Measurements from ENCODE around the gene MSLN. TPM values are rescaled to one million over a fixed set of nuclear protein-coding genes. Genes with fewer than 3 reads are reported as not detected.
A peak's percentile ranks its signal among the peaks of the same experiment; 100 is the strongest.

MSLN gene
- total RNA-seq, 4 donors from 2014 or later, result 1.5 TPM; not detected in 3

DNA sequence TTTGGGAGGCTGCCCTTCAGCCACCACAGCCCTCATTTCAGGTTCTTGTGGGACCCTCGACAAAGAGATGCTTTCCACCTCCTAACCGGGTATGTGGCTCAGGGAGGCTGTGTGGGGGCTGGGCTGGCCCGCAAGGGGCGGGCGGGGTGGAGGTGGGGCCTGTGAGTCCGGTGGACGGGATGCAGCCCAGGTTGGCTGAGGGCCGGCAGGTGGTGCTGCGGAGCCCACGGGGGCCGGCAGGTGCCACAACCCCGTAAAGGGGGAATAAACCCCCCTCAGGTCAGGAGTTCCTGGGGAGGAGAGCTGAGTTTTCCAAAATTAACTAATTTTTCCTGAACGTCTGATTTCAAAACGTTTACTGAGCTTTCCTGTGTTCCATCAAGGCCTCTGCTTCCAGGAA is 14.8 kb upstream of the MSLN start:
- no peak for DNase-seq (ENCODE audit: low spot score in 2 of 2)
- H3K4me3 ChIP-seq, result no peak overlapping the region
- no peak overlapping the region for H3K27ac ChIP-seq
- WGBS, 2 donors, result 1% methylated on average over 11 to 12 of the region's 14 CpGs
- no peaks in the 10 kb centered on the region for H3K36me3 ChIP-seq
- no peaks in the 10 kb centered on the region for H3K9me3 ChIP-seq
- H3K27me3 ChIP-seq, result peaks cover 0 to 3% of the 10 kb centered on the region in 2 donors
- TF ChIP-seq POLR2A (IDR thresholded peaks at IDR 0.05), result no peak
- TF ChIP-seq, protein P1, sequence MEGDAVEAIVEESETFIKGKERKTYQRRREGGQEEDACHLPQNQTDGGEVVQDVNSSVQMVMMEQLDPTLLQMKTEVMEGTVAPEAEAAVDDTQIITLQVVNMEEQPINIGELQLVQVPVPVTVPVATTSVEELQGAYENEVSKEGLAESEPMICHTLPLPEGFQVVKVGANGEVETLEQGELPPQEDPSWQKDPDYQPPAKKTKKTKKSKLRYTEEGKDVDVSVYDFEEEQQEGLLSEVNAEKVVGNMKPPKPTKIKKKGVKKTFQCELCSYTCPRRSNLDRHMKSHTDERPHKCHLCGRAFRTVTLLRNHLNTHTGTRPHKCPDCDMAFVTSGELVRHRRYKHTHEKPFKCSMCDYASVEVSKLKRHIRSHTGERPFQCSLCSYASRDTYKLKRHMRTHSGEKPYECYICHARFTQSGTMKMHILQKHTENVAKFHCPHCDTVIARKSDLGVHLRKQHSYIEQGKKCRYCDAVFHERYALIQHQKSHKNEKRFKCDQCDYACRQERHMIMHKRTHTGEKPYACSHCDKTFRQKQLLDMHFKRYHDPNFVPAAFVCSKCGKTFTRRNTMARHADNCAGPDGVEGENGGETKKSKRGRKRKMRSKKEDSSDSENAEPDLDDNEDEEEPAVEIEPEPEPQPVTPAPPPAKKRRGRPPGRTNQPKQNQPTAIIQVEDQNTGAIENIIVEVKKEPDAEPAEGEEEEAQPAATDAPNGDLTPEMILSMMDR (IDR thresholded peaks at IDR 0.05), result peak in 1 of 5 experiments; percentile 14
- TF ChIP-seq EP300 (IDR thresholded peaks at IDR 0.05), result no peak
- H3K4me1 ChIP-seq, result peaks cover 0 to 6% (median 3%) of the 10 kb centered on the region in 4 donors

DNA sequence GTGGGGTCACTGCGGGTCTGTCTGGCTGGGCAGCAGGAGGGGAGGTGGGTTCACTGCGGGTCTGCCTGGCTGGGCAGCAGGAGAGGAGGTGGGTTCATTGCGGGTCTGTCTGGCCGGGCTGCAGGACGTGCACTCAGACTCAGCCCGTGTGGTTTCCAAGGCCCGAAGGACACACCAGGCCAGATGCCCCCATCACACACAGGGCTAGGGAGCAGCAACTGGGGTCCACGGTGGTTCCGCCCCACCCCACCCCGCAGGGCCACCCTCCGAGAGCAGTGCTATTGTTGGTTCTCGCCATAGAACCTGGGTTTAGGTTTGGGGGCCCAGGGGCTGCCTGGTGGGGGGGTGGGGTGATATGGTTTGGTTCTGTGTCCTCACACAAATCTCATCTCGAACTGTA is 13.9 kb upstream of the MSLN start:
- TF ChIP-seq, protein P1 (IDR thresholded peaks at IDR 0.05), result no peak
- TF ChIP-seq EP300 (IDR thresholded peaks at IDR 0.05) (no peak), POLR2A (IDR thresholded peaks at IDR 0.05) (no peak)
- Histone ChIP-seq H3K27me3 (peaks cover 0 to 6% of the 10 kb centered on the region in 2 donors), H3K9me3 (no peaks in the 10 kb centered on the region), H3K36me3 (no peaks in the 10 kb centered on the region), H3K27ac (no peak overlapping the region), H3K4me3 (no peak overlapping the region), H3K4me1 (no peaks in the 10 kb centered on the region)
- WGBS, 2 donors, result 75 to 83% methylated on average over 4 to 11 of the region's 13 CpGs
- DNase-seq (ENCODE audit: low spot score in 2 of 2), result no peak

DNA sequence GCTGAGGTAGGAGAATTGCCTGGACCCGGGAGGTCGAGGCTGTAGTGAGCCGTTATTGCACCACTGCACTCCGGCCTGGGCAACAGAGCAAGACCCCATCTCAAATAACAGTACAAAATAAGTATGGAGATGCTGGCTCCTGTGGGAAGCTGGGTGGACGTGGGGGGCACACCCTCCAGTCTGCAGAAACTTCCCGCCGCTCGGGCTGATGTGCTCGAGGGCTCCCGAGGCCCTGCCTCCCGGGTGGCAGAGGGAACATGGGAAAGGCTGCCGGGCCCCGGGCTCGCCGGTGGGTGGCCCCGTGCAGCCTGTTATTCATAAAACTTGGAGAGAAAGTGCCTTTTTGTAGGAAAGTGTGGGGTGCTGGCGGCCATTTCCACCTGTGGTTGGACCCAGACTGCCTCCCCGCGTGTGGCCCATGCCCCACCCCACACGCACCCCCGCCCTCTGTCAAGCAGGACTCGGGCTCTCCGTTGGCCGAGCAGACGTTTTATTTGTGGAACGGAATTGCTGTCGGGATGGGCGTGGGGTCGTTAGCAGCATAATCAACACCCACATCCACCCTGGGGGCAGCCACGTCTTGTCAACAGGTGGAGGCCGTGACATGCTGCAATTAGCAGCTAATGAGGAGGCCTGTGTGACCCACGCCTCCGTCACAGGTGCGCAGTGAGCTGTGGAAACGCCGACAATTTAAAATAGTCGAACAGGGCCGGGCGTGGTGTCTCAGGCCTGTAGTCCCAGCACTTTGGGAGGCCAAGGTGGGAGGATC is 12.4 kb upstream of the MSLN start:
- Histone ChIP-seq H3K9me3 (no peaks in the 10 kb centered on the region), H3K27me3 (peaks cover 0 to 16% of the 10 kb centered on the region in 2 donors), H3K27ac (no peak overlapping the region), H3K4me1 (no peaks in the 10 kb centered on the region), H3K36me3 (no peaks in the 10 kb centered on the region), H3K4me3 (no peak overlapping the region)
- DNase-seq (ENCODE audit: low spot score in 2 of 2), result no peak
- TF ChIP-seq POLR2A (IDR thresholded peaks at IDR 0.05), result no peak
- TF ChIP-seq, protein P1 (IDR thresholded peaks at IDR 0.05), result no peak
- TF ChIP-seq EP300 (IDR thresholded peaks at IDR 0.05), result no peak
- 72 to 73% methylated on average over 29 to 39 of the region's 39 CpGs for WGBS, 2 donors

DNA sequence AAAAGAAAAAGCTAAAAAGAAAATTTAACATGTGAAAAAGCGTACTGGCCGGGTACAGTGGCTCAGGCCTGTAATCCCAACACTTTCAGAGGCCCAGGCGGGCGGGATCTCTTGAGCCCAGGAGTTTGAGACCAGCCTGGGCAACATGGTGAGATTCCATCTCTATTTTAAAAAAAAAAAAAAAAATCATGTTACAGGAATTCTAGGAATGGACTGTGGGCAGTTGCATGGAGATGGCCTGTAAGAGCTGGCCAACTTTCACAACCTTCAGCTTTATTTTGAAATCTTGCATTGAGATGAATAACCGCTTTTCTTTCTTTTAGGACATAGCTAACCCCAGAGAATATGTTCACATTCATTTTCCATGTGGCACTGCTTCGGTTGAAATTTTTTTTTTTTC is 11.5 kb upstream of the MSLN start:
- Histone ChIP-seq H3K36me3 (no peaks in the 10 kb centered on the region), H3K4me3 (no peak overlapping the region), H3K27ac (no peak overlapping the region), H3K4me1 (no peaks in the 10 kb centered on the region), H3K27me3 (peaks cover 0 to 23% of the 10 kb centered on the region in 2 donors), H3K9me3 (no peaks in the 10 kb centered on the region)
- no peak for DNase-seq (ENCODE audit: low spot score in 2 of 2)
- WGBS, 2 donors, result 59 to 77% methylated on average over 6 of the region's 6 CpGs
- TF ChIP-seq POLR2A (IDR thresholded peaks at IDR 0.05), result no peak
- TF ChIP-seq, protein P1 (IDR thresholded peaks at IDR 0.05), result no peak
- no peak for TF ChIP-seq EP300 (IDR thresholded peaks at IDR 0.05)

DNA sequence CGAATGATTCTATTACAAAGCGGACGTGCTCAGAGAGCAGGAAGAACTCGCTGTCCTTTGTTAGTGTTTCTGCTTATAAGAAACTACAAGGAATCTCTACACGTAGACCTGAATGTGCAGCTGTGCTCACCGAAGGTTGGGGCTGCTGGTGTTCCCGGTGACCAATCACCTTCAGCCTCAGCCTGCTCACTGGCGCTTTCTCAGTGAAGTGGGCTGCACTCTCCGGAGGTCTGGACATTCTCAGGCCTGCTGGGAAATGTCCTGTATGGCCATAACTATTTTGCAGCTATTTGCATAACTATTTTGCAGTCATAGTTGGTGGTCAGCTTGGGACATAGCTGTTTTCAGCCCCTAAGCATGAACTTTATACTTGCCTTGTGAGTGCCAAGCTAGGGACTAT is 10.0 kb upstream of the MSLN start:
- H3K27ac ChIP-seq, result no peak overlapping the region
- no peaks in the 10 kb centered on the region for H3K4me1 ChIP-seq
- H3K36me3 ChIP-seq, result no peaks in the 10 kb centered on the region
- H3K27me3 ChIP-seq, result peaks cover 0 to 23% of the 10 kb centered on the region in 2 donors
- H3K4me3 ChIP-seq, result no peak overlapping the region
- 55 to 58% methylated on average over 9 of the region's 9 CpGs for WGBS, 2 donors
- no peak for DNase-seq (ENCODE audit: low spot score in 2 of 2)
- H3K9me3 ChIP-seq, result no peaks in the 10 kb centered on the region
- TF ChIP-seq, protein P1 (IDR thresholded peaks at IDR 0.05), result no peak
- no peak for TF ChIP-seq EP300 (IDR thresholded peaks at IDR 0.05)
- TF ChIP-seq POLR2A (IDR thresholded peaks at IDR 0.05), result no peak

Measured in tibial nerve (tissue), 4 donors.